HG03521 (cell line): Measurements from ENCODE around the gene BNIP5.
"Not testable (repeated sequence)": the region's sequence is repeated elsewhere in the genome, so short reads cannot be mapped to it uniquely, and the experiment has no call there.

ENCODE experiments used
- ATAC-seq: cut with Tn5 transposase; IDR thresholded peaks from one replicate; pipeline ENCODE4 v1.9.1; 2021; ENCODE audit warnings: mild to moderate bottlenecking, moderate library complexity; ENCODE audit not compliant: unreplicated experiment

Gene BNIP5

DNA sequence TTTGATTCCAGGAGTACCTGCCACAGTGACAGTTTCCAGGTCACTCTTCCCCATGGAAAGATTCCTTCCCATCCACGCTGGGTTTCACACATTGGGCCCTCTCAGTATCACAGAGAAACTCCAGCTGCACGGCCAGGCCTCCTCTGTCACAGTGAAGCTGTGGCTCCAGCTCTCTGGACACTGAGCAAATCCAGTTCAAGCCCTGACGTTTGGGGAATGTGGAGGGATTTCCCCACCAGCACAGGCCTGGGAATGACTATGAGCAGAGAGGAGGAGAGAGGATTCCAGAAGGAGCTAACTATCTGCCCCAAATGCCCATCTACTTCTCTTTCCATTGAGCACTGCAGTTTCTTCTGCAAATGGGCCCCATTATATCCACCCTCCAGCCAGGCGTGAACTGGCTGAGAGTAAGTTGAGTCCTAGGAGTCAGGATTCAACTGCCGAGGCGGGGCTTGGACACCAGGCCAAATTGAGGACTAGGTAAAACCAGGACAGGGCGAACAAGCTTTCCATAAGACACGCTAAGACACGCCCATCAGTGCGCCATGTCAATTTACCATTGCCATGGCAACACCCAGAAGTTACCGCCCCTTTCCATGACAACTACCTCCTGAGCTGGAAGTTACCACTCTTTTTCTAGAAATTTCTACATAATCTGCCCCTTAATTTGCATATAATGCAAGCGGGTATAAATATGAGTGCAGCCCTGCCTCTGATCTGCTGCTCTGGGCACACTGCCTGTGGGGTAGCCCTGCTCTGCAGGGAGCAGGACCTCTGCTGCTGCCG is 9.2 kb upstream of the BNIP5 start:
- no peak for ATAC-seq

DNA sequence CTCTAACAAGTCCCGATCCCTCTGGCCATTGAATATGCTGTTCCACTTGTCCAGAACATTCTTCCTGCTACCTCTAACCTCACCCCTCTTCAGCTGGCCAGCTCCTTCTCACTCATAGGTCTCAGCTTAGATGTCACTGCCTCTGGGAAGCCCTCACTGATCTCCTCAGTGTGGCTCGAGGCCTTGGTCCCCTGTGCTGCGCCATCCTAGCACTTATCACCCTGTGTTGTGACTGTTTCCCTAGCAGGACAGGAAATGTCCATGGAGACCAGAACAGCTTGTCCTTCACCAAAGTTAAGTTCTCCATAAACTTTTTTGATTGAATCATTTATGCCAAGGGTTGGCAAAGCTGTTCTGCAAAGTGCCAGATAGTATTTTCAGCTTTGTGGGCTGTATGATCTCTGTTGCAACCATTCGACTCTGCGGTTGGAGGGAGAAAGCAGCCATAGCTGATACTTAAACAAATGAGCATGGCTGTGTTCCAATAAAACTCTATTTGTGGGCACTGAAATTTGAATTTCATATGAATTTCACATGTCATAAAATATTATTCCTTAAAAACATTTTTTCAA is 6.5 kb upstream of the BNIP5 start:
- ATAC-seq = no peak

DNA sequence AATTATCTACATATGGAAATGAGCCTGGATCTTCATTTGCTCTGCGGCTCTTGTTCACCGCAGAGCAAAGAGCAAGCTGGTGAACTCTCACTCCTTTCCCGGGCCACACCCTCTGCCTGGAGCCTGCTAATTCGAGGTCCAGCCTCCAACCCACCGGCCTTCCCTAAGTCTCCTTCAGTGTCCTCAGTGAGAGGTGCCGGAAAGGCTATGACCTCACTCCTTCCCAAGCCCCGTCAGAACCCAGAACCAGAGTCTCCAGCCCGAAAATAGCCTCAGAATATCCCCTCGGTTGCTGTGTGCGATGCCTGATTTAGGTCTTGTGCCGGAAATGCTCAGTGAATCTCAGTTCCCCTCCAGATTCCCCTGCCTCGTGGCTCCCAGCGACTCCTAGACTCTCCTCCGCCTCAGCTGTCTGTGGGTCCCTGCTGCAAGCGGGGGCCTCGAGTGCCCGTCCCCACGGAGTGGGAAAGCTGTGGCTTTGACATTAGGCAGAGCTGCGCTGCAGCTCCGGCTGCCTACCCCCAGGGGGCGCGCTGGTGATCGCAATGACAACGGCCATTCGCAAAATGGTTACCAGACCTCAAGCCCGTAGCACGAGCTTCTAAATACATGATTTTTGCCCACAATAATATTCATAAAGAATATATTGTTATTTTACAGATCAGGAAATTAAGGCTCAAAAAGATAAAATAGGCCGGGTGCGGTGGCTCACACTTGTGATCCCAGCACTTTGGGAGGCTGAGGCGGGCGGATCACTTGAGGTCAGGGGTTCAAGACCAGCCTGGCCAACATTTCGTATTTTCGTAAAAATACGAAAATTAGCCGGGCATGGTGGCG is 4.1 kb upstream of the BNIP5 start:
- ATAC-seq = no peak

DNA sequence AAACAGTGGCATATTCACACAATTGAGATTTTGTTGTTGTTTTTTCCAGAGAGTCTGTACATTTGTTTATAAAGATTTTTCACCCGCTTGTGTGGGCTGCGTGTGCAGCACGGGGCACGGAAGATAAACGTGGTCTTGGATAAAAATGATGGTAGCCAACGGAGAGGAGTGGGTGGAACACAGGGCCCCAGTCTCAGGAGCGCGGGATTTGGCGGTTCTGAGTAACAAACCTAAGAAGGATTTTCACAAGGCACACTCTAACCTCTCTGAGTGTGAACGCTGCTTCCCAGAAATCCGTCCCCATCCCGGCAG is 3.6 kb upstream of the BNIP5 start:
- ATAC-seq = no peak

DNA sequence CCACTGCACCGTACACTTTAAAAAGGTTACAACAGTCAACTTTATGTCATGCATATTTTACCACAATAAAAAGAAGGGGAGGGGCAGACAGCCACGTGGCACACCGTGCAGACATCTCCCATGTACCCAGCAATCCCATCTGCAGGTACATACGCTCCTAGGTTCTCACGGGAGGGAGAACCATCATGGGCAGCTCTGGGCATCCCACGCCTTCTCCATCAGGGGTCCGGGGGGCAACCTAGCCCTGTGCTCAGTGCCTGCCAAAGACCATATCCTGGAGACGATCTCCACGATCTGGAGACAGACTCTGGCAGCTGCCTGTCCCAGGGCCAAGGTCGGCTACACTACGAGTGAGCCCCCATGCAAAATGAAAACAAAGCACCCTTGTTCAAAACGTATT is 2.5 kb upstream of the BNIP5 start:
- ATAC-seq = no peak

DNA sequence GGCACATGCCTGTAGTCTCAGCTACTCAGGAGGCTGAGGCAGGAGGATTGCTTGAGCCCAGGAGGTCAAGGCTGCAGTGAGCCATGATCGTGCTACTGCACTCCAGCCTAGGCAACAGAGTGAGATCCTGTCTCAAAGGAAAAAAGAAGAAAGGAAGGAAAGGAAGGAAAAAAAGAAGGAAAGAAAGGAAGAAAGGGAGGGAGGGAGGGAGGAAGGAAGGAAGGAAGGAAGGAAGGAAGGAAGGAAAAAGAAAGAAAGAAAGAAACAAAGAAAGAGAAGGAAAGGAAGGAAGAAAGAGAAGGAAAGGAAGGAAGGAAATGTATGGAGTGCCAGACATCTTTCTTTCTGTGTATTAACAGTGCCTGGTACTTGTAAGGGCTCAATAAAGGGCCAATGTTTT is 1.5 kb upstream of the BNIP5 start:
- ATAC-seq = not testable (repeated sequence)

DNA sequence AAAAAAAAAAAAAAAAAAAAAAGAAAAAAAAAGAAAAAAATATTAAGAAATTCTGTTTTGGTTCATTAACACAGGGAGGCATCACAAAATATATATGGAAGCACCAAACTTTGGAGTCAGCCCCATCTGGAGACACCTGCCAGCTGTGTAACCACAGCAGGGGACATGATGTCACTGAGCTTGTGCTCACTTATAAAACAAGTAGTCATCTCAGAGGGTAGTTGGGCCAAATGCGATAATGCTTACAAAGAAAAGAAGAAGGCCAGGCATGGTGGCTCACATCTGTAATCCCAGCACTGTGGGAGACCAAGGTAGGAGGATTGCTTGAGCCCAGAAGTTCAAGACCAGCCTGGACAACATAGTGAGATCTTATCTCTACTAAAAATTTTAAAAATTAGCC is 1.1 kb upstream of the BNIP5 start:
- no peak for ATAC-seq

DNA sequence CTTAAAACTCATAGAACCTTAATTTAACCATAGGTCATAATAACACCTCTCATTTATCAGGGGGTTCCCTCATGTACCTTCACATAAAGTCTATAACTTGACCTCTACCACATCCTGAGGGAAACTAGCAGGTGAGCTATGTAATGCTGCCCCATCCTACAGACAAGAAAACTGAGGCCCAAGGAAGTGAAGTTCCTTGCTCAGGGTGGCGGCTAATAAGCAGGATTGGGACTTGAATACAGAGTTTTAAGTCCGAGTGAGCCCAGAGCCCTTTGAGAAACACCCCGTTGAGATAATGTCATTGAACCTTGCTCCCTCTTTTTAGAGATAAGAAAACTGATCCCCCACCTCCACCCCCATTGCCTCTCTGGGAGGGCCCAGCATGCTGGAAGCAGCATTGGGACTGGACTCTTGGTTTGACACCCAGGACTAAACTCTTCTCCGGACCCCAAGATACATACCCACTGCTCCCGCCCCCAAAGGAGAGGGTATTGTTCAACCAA is 429 bp downstream of the BNIP5 start:
- ATAC-seq = no peak

DNA sequence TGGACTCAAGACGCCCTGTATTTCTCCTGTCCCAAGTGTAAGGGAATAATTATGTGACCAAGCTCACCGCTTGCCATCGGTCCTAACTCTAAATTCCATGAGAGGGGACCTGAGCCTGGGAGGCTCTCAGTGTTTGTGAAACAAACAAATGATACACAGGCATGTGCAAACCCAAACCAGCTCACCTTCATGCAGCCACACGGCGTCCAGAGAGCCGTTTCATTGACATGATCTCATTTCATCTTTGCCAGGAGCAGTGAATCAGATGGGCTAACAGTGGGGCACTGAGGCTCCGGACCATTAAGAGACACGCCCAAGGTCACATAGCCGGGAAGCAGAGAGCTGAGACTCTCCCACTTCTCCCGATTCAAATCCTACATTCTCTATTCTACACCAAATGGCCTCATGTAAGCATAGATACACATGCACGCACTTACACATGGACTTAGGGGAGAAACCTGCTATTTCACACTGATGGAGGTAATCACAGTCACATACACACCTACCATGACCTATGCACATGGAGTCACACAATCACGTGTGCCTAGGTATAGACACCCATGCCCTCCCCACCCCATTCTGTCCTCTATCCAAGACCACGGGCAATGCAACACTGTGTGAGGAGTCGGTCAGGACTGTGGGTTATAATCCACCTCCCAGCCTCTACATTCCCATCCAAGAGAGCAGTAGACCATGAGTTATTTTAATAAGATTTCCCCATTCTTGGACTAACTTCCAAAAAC is 1.1 kb downstream of the BNIP5 start:
- ATAC-seq = no peak

DNA sequence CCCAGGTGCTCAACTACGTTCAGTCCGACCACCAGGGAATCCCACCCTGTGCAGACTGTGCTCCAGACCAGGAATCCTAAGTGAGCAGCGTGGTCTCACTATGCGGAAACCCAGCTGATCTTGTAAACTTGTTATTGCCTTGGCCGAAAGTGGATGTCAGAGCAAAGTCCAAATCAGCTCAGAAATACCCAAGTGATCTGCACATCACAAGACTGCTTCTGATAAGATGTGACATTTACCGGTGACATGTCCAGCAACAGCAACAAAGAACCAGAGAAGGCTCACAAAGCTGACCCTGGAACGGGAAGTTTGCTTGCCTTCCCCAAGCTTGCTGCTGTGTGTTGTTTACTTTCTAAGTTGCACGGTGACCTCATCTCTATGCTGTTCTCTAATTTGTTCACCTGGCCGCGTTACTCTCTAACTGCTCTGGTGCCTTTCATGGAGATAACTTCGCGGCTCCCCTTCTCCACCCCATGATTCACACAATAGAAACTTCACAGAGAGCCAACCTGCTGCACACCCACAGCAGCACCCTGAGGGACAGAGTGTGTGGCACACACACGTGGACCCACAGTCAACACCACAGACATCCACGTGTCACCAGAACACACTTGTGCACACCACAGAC is 1.7 kb downstream of the BNIP5 start:
- no peak for ATAC-seq

DNA sequence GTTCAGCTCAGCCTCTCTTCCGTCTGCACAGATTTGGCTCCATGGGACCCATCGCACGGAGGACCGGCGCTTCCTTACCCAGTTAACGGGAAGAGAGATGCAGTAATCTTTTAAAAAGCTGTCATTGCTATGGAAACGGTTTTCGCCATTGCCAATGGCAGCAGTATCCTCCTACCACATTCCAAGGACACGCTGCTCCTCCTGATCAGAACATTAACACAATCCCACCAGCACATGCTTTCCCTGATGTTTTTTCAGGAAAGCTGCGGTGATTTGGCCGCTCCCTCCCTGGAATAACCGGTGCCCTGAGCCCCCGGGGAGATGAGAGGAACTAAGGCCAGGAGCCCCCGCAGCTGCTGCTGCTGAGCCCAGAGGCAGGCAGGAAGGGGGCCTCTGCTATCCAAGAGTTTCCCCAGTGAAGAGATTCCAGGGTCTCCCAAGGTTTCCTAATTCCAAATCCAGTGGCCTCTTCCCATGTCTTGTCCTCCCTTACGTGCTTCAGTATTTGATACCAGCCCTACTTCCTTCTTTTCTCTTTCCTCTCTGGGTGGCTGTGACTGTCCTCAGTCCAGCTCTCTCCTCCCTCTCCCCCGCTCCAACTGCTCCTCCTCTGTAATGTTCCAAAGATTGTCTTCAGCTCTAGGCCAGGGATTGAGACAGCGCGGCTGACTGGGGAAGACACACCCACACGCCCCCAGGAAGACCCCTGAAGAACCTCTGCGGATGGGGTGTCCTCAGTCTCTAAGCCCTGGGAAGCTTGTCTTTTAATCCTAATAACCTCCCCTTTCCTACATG is 2.6 kb downstream of the BNIP5 start:
- ATAC-seq = no peak

DNA sequence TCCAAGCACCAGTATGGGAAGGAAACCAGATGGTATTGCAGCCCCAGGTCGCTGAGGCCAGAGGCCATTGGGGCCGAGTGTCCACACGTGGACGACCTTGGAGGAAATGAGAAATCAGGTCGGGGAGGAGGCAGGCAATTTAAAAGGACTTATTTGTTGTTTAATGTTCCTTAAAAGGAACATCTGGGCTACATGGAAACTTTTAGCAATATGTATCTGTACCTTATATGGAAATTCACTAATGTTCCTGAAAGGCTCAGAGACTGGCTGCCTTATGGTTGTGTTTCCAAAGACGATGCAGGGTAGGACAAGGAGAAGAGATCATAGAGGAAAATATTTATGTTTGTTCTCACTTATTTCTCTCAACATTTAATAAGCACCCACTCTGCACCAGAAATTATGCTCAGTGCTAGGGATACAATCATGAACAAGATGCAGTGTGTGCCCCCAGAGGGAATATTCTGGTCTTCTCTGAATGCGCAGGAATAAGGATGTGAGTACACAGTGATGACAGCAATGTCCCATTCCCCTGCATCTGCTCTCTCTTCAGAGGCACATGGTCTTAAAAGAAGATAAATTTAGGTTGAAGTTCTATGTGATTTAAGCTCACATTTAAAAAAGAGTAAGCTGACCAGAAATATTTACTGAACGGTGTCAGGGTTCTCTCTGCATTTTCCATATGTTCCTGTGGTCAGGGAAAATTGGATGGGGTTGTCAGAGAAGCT is 3.4 kb downstream of the BNIP5 start:
- no peak for ATAC-seq

DNA sequence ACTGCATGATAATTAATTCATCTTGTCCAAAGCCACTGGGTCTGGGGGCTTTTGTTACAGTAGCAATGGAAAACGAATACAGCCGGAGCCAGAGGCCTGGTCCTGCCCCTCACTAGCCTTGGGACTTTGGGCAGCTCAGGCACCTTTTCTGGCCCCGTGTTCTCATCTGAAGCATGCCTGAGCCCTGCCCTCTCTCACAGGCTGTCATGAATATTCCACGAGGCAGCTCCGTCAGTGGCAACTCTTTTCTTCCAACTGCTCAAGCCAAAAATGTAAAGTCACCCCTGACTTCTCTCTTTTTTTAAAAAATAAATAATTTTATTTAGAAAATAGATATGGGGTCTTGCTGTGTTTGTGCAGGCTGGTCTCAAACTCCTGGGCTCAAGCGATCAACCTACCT is 5.3 kb downstream of the BNIP5 start:
- ATAC-seq = no peak

DNA sequence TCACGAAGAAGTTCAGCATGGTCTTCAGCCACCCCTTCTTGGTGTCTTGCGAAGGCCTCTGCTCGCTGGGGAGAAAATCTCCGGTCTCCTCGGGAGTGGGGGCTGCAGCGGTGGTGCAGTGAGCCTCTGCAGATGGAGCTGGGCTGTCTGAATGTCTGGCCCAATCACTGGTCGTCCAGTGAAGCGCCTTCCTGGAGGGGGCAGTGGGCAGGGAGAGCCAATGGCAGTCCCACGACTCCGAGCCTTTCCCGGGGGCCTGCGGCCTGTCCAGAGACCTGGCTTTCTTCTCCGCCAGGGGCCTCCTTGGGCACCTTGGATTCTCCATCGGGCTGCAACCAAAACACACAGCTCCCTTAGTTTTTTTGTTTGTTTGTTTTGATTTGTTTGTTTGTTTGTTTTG is 6.3 kb downstream of the BNIP5 start:
- no peak for ATAC-seq

DNA sequence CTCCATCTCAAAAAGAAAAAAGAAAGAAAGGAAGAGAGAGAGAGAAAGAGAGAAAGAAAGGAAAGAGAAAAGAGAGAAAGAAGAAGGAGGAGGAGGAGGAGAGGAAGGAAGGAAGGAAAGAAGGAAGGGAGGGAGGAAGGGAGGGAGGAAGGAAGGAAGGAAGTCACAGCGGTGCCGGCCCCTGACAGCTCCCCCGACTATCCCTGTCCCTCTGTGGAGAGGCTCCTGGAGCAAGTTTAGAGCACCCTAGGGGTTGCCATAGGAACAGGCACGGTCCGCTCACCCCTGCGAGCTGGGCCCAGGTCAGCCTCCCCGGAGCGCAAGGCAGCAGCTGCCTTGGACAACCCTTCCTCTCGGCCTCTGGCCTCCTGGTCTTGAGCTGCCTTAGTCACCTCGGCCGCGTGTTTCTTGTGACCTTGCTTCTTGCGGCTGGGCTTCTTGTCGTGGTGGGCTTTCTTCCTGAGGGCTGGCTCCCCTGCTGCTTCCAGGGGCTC is 6.8 kb downstream of the BNIP5 start:
- ATAC-seq = no peak

DNA sequence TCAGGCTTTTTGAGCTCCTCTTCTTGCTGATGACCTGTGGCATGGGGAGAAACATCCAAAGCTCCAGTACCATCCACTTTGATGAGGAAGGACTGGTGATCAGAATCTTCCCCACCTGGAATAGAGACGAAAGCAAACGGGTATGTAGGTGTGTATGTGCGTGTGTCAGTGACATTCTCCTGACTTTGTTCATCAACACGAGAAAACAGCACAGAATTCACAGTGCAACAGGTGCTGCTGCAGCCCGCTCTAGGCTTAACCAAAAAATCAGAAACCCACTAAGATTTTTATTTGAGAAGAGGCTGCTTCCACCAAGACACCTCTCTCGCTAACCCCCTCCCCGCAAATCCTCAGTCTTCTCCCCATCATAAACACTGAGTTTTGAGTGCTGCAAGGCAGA is 8.1 kb downstream of the BNIP5 start:
- ATAC-seq = no peak

DNA sequence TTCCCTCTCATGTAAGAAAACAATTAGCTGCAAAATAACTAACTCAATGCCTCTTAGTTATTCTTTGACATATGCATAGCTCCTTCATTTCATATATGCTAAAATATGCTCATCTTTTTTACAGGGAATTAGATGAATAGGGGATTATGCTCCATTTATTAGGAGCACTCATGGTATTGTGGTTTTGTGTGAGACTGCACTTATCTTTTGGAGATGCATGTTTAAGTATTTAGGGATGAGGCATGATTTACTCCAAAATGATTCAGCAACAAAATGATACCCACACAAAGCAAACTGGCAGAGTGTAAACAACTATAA is 8.8 kb downstream of the BNIP5 start:
- ATAC-seq = no peak

DNA sequence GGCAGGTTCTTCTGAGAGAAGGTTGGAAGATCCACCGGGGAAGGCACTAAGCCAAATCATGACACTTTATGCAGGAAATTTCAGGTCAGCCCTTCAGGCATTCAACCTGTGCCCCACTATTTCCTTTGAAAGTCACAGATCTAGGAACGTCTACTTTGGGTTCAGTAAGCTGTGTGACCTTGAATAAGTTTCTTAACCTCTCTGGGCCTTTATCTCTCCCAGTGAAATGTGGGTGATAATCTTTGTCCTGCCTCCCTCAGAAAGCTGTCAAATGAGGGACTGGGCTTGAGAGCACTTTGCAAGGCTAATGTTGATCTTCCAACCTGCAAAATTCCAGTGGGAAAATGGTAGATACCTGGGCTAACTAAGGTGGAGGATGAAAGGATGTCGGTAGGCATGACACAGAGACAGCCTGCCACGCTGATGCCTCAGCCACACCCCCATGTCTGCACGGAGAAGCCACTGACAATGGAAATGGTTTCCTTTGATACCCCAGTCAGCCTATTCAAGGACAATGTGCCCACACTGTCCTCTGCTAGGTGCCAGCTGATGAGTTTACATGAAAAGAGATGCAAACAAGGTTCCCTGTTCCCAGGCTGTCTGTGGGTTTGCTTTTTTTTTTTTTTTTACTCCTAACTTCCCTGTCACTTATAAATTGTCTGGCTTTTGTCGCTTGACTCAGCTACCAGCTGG is 9.3 kb downstream of the BNIP5 start:
- ATAC-seq = no peak
